Stimulated activated CD8-positive, alpha-beta memory T cell treated with anti-CD3 and anti-CD28 coated beads, Interleukin-15, amount 100 ng/mL, for 24 hours (primary cell): Measurements from ENCODE around the gene ATP13A5.

Experiments used
- DNase-seq: peaks from one replicate; pipeline ENCODE4 v3.0.0-alpha.2; 2020; ENCODE audit warnings: low read depth

Gene ATP13A5

DNA sequence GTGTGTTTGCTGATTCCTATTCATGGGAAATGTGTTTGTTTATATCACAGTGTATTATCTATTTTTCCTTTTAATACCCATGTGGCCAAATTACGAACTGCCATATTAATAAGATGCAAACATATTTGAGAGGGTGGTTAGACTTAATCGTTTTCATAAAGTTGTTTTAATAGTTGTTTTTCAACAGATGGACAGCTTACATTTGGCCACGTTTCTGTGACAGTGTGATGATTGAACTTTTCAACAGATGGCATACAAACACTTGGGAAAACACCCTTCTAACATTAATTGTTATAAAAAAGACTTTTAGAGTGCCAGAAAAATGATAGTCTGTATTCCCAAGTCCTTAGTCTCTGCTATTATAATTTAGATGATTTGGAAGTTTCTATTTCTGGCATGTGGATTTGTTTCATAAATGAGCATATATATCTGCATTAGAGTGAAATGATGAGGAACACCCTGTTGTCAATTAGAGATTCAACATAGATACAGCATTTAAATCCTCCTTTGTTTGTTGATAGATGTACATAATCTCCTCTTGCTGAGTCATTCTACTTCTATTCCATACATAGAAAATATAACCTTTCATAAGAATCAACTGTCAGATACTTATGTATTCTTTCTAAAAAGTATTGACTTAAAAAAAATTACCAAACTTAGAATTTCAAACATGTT is 124.4 kb downstream of the ATP13A5 start:
- no peak for DNase-seq

DNA sequence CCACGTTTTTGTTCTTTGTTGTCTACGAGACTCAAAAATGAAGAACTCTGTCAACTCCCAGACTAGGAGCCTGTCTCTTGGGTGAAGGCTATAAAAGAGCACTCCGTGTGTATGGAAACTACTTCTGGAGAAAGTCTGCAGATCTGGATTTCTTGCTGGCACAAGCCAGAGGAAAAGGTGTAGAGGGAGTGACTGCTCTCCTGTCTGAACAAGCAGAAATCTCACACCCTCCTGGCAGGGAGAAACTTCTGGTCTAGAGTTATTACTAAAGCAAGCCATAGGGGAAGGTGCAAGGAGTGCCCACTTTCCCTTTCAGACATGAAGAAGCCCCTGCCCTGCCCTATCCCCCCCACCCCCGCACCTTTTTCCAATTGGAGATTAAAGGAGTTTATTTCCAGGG is 128.1 kb downstream of the ATP13A5 start:
- DNase-seq: no peak

- DNase-seq: no peak
Measured at GRCh38 chr3:193248848-193249468, 129.6 kb downstream of the ATP13A5 start.

GRCh38 chr3:193243571-193243970 is 135.0 kb downstream of the ATP13A5 start:
- no peak for DNase-seq

GRCh38 chr3:193241716-193242115 is 136.8 kb downstream of the ATP13A5 start:
- no peak for DNase-seq

- no peak for DNase-seq
Measured at GRCh38 chr3:193240850-193241706, 137.5 kb downstream of the ATP13A5 start, which contains the start of gene PLAAT1. PLAAT1 (plus strand) TSS chr3:193241222; CDS start chr3:193255651, 14,429 bp downstream.

- no peak for DNase-seq
Measured at GRCh38 chr3:193240436-193240849, 138.1 kb downstream of the ATP13A5 start.

DNA sequence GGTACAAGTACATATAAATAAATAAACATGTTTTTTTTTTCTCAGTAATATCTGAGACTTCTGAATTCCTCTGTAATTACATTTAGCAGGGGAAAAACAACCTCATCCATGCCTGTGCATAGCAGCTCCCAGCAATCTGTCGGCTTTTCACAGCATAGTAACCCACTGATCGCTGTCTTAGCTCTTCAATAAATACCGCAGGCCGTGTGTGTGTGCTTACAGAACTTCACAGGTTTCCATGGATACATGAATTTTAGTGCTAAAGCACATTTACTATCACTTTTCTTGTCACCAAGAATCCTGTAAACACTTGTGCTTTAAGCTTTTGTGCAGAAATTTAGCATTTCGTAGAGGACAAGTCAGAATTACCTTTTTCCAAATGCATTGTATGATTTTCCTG is 141.5 kb downstream of the ATP13A5 start:
- no peak for DNase-seq

DNA sequence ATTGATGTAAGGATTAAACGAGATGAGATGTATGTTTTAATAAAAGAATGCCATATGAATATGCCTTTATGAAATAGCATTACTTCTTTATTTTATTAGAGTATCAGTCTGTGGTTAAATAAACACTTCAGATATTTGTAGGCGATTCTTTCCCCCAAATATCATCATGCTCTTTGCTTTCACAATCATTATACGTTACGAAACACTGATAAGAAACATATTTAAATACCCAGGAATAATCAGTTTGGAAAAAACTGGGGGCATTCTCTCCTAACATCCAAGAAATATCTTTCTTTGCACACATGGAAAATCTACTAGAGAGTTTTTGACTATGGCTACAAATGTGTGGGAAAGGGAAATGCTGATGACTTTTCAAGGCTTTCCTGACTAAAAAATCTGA is 142.0 kb downstream of the ATP13A5 start:
- no peak for DNase-seq

DNA sequence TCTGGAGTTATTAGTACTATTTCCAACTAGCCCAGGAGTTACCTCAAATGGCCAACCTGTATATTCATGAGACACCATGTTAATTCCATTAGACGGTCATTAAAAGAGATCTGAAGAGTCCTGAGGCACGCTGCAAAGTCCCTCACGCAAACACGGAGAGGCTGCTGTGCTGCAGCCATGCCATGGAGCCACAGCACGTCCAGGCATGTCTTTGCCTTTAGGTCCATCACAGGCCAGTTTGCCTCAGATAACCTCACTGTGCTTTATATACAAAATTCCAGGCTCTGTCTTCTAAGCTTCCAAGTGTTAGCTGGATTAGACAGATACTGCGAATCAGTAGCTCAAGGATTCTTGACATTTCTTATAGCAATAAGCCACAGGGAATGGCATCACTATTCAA is 147.4 kb downstream of the ATP13A5 start:
- no peak for DNase-seq

DNA sequence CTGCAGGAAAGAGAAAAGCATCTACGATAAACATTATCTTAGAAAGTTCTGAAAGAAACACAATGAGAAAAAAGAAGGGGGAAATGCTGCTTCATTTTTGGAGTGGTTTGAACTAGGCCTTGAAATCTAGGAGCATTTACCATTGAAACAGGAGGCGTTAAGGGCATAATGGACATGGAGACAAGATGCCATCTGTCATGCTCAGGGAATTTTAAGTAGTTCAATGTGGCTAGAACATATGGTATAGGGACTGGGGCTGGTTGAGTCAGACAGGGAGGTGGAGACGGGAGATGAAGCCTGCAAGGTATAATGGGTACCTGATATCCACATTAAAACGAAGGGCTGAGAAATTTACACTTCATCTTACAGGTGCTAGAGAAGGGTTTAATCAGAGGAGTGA is 147.9 kb downstream of the ATP13A5 start:
- DNase-seq: no peak

DNA sequence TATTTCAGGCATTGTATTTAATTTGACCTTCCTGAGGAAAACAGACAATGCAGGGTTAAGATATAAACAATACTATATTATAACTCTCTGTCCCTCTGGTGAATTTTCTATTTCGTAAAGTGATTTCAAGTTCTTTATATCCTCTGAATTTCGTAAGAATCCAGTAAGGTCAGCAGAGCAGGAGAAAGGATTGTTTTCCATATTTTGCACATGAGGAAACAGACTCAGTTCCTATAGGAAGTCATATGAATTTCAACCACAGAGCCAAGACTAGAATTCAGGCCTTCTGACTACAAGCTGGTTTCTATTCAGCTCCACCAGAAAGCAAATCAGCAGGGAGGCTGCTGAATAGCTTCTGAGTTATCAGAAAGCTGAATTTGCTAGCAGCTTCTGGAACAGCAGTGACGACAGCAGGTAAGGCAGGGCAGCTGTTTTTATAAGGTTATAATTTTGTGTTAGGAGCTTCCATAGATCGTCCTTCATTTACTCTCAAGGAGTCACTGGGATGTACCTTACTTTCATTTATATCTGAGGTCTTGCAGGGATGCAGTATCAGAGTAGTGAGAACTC is 148.6 kb downstream of the ATP13A5 start:
- no peak for DNase-seq

DNA sequence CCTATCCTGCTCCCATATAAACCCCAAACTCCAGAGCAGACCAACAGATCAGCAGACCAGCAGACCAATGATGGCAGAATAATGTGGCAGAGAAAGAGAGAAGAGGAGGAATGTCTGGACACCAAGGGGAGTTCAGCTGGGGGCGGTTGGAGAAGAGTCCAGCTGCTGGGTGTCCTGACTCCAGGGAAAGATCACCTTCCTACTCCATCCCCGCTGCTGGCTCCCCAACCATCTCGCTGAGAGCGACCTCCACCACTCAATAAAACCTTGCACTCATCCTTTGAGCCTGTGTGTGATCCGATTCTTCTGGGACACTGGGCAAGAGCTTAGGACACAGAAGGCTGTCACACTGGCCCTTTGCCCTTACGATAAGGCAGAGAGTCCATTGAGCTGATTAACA is 150.3 kb downstream of the ATP13A5 start:
- no peak for DNase-seq

DNA sequence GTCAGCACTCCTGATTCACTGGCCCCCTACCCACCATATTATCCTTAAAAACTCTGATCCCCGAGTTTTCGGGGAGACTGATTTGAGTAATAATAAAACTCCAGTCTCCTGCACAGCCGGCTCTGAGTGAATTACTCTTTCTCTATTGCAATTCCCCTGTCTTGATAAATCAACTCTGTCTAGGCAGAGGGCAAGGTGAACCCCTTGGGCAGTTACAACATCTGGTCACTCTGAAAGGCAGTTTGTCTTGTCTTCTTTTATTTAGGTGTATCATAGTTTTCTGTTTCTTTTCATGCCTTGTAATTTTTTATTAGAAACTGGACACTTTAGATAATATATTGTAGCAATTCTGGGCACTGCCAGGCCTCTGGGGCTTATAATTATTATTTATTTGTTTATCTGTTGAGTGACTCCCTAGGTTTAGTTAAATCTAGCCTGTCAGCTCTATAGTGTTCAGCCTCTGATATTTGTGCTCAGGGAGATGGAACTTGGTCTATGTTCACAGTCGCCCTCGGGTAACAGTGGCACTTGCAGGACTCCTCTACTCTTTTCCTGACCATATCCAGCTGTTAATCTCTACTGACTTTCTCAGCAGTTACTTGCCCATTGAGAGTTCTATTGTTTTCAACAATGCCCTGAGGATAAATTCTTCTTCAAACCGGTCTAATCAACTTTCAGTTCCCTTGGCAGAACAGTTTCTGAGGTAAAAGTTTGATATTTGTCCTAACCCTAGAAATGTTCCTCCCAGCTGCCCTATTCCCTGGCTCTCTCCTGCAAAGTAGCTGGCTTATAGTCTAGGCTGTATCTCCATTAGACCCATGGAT is 153.0 kb downstream of the ATP13A5 start:
- DNase-seq: no peak
